Medulla oblongata (tissue), 1 donor: ENCODE data around the gene FAM170B.

Experiments used
- DNase-seq: peaks from one replicate; pipeline ENCODE4 v3.0.0-alpha.2; 2015; ENCODE audit errors: extremely low spot score

Gene FAM170B

DNA sequence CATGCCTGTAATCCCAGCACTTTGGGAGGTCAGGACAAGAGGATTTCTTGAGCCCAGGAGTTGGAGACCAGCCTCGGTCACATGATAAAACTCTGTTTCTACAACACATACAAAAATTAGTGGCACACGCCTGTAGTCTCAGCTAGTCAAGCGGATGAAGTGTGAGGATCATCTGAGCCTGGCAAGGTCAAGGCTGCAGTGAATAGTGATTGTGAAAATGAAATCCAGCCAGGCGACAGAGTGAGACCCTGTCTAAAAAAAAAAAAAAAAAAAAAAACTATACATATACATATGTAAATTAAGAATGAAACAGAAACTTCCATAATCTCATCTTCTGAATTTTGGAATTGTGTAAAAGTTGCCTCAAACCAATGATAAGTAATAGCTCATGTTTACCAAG is 18.2 kb upstream of the FAM170B start:
- DNase-seq = no peak

DNA sequence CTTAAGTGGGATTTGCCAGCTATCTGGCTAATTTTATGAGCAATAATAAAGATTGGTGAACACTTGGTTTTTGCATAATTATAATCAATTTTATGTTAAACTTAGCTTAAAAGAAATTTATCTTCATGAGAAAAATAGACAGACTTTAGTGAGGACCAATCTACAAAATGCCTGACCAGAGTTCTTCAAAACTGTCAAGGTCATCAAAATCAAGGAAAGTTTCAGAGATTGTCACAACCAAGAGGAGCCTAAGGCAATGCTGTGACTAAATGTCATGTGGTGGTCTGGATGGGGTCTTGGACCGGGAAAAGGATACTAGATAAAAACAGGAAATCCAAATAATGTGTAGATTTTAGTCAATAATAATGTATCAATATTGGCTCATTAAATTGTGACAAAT is 17.7 kb upstream of the FAM170B start:
- no peak for DNase-seq

DNA sequence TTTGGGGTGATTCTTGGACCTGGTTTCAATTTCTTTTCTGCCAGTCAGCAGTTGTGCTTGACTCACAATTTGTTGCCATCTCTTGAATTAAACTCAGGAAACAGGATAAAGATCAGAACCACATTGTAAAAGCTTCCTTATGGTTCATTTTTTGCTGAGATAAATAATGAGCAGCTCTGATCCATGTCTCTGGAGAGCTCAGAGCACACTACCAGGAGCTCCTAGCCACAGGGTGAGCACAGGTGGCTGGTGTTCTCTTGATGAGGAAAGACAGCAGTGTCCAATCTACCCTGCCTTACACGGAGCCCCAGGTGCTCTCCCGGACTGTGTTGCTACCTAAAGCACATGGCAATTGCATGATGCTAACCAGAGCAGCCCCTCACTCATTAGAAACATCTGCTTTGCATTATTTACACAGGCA is 17.2 kb upstream of the FAM170B start:
- DNase-seq = no peak

DNA sequence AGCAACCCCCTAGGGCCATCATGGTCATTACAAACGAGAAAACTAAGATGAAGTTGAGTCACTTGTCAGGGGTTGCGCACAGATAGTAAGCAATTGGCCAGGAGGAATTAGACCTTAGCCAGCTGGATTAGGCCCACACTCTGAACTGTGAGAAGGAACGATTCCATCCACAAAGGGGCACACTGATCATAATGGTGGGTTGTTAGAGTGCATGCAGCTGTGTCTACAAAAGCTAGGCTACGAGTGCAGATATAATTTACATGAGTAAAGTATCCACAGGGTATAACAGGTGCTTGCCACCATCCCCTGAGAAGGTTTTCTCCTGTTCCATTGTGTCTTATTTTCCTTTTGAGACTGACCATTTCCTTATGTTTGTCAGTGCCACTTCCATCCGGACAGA is 16.6 kb upstream of the FAM170B start:
- DNase-seq = no peak

DNA sequence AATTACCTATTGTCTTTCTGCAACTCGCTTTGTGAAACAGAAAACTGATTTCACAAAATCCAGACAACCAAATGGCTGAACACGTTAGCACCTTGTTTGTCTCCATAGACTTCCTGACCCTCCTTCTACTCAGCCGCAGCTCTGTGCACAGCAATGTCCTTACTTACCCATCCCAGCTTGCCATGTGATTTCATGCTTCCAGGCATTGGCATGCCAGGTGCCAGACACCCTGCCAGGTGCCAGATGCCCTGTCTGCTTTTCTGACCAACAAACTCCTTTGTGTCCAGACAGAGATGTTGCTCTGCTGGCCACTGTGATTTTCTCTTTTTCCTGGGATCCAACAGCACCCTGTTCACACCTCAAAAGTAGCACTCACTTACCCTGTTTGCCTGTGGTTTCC is 16.1 kb upstream of the FAM170B start:
- DNase-seq = no peak

DNA sequence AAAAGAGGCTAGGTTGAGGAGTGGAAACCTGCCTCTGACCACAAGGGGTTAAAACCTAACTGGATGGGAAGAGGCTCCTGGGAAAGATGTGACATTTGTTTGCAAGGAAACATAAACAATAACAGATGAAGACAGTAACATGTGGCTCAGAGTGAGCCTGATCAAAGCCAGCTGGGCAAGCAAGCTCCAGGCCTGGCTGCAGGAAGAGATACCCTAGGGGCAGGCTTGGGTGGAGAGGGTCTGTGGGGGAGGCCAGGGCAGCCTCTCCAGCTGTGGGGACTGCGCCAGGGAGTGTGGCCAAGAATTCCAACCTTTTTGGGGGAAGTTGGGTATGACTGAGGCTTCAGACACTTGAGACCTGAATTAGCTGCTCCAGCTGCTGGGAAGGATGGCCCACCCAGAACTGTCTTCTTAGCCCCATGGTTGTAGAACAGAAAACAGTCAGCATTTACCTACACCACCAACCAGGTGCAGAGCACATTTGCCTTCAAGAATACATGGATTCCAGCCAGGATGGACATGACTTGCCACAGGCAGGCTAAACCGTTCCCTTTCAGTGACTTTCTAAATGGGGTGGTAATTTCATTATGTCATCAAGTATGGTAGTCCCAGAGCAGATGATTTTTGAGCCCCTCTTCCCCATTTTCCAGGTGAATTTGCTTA is 10.4 kb upstream of the FAM170B start:
- DNase-seq = no peak

DNA sequence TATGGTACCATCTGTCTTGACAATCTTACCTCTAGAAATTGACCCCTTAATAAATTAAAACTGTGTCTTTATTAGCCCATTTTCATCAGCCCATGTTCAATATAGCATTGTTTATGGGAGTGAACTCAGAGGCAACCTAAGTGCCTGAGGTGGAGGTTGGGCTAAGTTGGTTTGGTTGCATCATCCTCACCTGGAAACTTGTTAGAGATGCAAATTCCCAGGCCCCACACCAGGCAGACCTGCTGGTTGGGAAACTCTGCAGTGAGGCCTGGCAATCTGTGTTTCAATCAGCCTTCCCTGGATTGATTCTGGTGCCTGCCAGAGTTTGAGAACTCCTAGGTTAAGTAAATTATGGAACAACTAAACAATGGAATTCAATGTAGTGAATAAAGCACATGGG is 9.4 kb upstream of the FAM170B start:
- no peak for DNase-seq

DNA sequence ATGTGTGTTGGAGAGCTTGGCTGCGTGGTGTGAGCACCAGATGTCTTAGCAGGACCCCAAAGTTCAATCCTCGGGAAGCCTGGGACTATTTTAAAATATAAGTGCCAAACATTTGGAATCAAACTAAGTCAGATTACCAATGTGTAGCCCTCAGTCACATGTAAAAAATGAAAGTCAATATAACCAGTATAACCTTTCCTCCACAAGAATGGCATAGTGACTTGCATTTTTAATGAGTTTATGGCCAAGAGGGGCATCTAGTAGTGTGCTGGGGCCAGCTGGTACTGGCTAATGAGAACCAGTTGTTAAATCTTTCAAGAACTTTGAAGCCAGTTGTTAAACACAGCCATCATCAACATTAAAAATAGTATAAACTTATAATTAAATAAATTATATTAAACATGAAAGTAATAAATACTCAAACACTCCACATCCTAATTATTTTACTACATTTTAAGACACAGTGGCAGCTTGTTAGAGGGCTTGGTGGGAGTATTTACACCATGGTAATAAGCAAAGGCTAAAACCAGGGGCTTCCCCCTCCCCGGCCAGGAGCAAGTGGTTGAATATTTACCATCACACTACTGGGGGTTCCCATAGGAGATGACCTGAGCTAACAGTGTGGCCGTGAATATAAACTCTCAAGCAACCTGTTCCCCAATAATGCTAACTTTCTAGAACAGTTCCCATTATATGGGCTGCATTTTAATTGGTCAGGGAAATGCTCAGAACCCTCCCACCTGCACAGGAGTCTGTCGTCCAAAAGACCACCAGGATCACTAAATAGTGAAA is 7.9 kb upstream of the FAM170B start:
- no peak for DNase-seq

DNA sequence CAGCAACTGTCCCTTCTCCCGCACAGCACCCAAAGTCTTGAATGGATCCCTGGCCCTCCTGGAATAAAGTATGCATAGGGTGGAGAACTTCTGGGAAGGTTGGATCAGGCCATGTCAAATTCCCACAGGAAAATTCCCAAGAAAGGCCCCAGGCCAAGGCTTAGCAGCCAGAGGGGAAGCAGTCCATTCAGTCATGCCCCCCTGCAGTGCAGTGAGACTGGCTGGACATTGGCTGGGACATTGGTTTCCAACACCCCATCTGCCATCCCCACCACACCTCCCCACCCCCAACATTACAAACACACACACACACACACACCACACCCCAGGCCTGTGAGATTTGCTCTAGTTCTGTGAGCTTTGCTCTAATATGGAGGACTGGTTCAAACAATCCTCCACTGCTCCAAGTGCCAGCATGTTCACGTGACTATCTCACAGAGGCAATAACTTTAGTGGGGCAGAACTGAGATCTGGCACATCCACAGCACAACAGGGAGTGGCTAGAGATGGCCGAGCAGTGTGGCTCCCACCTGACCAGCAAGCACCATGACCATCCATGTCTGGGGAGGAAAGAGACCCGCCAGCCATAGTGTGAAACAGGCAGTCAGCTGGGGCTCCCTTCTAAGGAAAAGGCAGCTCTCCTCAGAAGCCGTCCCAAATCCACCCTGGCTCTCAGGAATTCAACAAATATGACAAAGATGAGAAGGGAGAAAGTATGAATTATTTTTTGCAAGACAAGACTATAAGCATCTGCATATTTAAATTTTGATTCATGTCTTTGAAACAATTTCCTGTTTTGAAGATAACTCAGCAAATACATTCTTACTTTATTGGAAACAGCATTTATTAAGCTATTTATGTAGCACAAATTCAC is 6.7 kb upstream of the FAM170B start:
- no peak for DNase-seq

DNA sequence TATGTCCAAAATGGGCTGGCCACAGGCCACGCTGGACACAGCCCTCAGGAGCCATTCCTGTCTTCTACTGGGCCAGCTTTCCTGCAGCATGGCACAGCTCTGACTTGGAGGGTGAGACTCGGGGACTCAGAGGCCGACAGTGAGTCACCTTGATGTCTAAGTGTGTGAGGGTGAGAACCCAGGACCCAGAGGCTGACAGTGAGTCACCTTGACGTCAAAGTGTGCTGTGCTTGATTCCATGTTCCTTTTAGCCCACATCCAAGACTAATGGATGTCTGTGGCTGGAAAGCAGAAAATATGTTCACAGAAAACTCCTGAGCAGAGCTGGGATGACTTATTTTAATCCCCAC is 6.0 kb upstream of the FAM170B start:
- no peak for DNase-seq

DNA sequence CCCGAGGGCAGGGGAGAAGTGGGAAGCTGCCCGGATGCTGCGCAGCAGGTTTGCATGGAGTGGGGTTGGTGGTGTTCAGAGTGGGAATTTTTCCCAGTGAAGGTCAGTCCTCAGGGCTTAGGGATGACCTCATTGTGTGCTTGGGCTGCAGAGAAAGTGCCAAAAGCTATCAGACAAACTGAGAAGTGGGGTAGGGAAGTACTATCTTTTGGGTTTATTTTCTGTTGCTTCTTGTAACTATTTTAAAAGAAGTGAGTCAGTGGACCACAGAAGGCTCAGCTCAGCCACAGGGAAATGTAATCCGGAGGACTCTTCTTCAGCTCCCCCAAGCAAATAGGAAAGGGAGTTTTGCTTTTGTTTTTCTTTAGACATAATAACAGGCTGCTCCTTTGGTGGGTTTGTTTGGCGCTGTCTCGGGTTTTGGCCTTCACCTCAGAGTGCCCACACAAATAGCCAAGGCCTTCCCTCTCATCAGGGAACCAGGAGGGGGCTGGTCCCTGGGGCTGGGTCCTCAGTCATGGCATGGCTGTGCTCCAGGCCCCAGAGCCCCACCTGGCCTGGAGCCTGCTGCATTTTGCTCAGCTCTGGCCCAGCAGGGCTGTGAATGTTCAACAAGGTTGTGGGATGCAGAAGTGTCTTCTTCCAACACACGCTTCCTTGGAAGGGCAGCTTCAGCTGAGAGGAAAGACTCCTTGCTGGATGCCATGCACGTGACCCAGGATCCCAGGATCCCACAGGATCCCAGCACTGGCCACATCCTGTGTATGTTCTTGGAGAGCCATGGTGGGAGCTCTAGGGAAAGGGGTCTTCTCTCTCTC is 5.4 kb upstream of the FAM170B start:
- peak; percentile 34 for DNase-seq

DNA sequence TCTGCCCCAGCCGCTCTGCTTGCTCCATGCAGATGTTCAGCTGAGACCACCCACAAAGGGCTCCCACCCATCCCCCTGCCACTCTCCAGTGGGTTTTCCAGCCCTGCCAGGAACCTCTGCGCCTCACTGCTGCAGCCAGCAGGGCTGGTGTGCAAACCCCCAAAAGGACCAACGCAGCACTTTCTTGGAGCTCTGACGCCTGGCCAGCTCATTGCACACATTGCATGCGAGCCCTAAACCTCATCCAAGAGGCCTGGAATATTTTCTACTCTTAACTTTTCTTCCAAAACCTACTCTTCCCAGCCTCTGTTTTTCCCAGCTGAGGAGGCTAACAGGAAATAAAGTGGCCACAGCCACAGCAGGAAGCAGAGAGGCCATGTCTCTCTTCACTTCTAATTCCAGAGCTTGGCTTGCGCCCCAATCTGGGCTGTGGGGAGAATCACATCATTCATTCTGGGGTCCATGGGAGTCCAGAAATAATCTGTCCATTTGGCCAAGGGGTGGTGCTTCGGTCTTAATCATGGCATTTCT is 4.6 kb upstream of the FAM170B start:
- no peak for DNase-seq

DNA sequence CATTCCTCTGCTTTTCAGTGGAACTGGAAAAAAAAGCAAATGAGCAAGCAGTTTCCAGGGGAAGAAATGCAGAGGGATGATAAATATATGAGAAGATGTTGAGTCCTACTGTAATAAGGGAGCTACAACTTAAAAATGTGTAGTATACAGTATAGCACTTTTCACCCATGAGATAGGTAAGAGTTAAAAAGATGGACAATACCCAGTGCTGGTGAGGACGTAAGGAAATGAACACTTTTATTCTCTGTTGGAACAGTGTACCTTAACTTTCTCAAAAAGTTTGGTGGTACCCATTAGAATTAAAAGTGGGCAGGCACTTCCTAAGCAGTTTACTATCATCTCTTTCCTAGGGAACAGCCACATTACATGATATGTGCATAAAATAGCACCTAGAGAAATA is 2.7 kb upstream of the FAM170B start:
- DNase-seq = no peak

DNA sequence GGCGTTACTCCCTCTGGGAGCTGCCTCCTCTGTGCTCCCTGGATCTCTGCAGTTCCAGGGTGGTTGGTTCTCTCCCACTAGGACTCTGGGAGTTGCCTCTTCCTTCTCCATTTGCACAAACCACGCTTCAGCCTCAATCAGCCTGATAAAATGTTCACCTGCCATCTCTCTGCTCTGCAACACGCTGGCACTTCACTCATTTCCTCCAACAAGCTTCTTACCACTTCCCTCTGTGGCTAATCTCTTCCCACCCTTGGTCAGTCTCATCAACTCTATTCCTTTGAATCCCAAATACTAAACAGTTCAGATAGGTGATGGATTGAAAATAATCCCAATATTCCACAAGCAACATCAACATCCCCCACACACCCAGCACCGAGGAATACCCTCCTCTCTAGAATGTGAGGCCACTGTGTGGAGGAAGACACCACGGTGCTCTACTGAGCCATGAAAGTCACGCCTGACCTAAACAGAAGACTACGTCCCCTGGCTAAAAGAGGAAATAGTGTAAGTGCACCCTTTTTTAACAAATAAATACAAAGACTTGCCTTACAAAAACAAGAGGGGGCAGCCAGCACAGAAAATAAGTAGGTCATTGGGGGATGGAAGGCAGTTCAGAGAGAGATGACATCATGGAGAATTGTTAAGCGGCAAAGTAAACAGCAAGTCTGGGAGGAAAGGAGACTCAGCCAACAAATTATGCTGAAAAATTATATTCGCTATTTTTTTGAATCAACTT is 1.9 kb upstream of the FAM170B start:
- peak; percentile 12 for DNase-seq

DNA sequence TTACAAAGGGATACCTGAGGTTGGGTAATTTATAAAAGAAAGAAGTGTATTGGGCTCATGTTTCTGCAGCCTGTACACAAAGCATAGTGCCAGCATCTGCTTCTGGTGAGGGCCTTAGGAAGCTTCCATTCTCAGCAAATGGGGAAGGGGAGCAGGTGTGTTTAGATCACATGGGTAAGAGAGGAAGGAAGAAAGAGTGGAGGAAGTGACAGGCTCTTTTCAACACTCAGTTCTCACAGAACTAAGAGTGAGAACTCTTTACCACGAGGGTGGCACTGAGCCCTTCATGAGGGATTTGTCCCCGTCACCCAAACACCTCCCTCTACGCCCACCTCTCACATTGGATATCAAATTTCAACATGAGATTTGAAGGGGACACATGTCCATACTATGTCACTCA is 506 bp upstream of the FAM170B start:
- no peak for DNase-seq

DNA sequence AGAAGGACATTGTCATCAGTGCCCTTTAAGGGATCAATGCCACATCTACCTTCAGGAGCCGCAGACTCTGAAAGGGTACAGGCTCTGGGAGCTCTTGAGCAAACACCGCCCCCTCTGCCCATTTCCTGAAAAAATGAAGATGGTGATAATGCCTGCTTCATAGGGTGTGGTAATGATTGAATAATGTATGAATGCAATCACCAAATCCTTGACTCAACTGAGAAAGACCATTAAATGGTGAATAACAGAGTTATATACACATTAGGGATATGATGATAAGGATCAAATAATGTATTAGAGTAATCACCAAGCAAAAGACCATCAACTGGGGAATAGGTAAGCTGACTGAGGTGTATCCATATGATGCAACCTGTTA is 1.5 kb downstream of the FAM170B start:
- no peak for DNase-seq

DNA sequence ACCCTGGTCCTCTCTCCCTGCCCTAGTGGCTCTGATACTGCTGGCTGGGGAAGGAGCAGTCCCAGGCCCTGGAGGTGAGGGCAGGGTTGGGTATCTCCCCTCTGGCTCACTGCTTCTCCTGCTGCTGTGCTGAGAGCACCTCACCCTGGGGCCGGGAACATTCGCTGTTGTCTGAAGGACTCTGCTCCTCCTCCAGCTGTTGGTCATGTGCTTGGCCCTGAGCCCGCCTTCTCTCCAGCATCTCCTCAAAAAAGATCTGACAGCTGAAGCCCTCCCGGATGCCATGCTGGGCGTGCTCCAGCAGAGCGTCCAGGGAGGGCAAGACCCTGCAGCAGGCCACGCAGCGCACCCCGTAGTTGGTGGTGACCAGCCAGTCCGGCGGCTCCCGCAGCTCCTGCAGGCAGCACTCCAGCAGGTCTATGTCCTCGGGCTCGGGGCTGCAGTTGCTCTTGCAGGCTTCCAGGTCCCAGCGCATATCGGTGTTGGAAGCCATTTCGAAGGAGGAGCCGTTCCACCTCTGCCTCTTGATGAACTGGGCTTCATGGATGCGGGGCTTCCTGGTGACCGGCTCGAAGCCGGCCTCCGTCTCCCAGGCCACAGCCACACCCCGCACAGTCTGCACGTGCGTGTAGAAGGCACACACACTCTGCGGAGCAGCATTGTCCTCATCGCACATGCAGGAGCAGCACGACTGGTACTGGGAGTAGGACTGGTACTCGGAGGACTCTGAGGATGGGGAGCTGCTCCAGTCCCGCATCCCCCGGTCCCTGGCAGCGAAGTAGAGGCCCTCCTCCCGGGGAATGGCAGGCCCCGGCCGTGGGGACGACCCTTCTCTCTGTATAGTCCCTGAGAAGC is 2.1 kb downstream of the FAM170B start:
- DNase-seq = no peak

DNA sequence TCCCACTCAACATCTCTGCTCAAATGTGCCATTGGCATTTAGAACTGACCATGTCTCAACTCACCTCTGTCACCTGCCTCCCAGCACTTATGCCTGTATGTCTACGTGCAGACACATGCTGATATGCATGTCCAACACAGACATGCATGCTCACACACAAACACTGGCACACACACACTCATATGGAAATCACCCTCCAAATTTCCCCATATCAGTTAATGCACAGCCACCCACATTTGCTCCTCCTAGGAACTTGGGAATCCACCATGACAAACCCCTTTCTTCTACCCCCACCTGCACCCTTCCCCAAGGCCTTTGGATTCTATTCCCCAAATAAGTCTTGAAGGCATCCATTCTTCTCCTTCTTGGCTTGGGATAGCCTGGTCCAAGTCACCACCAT is 4.4 kb downstream of the FAM170B start:
- no peak for DNase-seq

DNA sequence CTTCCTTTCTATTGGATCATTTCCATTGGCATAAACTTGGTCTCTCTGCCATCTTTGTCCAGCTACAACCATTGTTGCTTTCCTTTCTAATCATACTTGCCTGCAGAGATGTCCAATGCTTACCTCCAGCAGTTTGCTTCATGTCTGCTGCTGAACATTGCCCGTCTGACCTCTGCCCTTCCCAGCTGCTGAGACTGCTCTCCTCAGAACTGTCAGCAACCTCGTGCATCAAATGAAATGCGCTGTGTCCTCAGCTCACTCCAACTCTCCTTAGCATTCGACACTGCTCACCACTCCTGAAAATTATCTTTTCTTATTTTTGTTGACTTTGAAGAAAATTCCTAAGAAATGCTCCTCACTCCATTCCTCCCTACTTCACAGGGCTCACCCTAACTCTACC is 5.0 kb downstream of the FAM170B start:
- no peak for DNase-seq
